ENCODE measurements around the gene ZBTB46. TPM values are rescaled to one million over a fixed set of nuclear protein-coding genes. Genes with fewer than 3 reads are reported as not detected.

Gene ZBTB46
- total RNA-seq, 4 donors from 2014 or later = 1.2 to 6.7 (median 5.7) TPM

GRCh38 chr20:63749597-63750508 lies 81.2 kb downstream of the ZBTB46 start:
- intact Hi-C loops (cut with DNase I; ENCODE audit: low total_unique reads) = no loop called here
- TF ChIP-seq CTCF (IDR thresholded peaks at IDR 0.05) (no peak), POLR2A (IDR thresholded peaks at IDR 0.05) (no peak)
- 92 to 93% methylated on average over 16 of the region's 16 CpGs for WGBS, 2 donors
- H3K4me3 ChIP-seq (ENCODE audit: low read depth, poor library complexity, severe bottlenecking) = no peak overlapping the region
- no peak for DNase-seq (ENCODE audit: low spot score in 2 of 2)

- no peak overlapping the region for H3K4me3 ChIP-seq (ENCODE audit: low read depth, poor library complexity, severe bottlenecking)
- no peak for DNase-seq (ENCODE audit: low spot score in 2 of 2)
- intact Hi-C loops (cut with DNase I; ENCODE audit: low total_unique reads) = no loop called here
- TF ChIP-seq CTCF (IDR thresholded peaks at IDR 0.05) (no peak), POLR2A (IDR thresholded peaks at IDR 0.05) (no peak)
- WGBS, 2 donors = 92 to 95% methylated on average over 11 of the region's 11 CpGs
These were observed 82.2 kb downstream of the ZBTB46 start for GRCh38 chr20:63748934-63749270.

GRCh38 chr20:63748070-63748933 lies 82.8 kb downstream of the ZBTB46 start:
- 81 to 85% methylated on average over 16 of the region's 20 CpGs for WGBS, 2 donors
- DNase-seq (ENCODE audit: low spot score in 2 of 2) = no peak
- H3K4me3 ChIP-seq (ENCODE audit: low read depth, poor library complexity, severe bottlenecking) = no peak overlapping the region
- intact Hi-C loops (cut with DNase I; ENCODE audit: low total_unique reads) = no loop called here
- TF ChIP-seq POLR2A (IDR thresholded peaks at IDR 0.05) = no peak
- no peak for TF ChIP-seq CTCF (IDR thresholded peaks at IDR 0.05)

GRCh38 chr20:63747622-63748069 lies 83.4 kb downstream of the ZBTB46 start:
- TF ChIP-seq CTCF (IDR thresholded peaks at IDR 0.05) (no peak), POLR2A (IDR thresholded peaks at IDR 0.05) (no peak)
- intact Hi-C loops (cut with DNase I; ENCODE audit: low total_unique reads) = no loop called here
- H3K4me3 ChIP-seq (ENCODE audit: low read depth, poor library complexity, severe bottlenecking) = no peak overlapping the region
- no peak for DNase-seq (ENCODE audit: low spot score in 2 of 2)
- WGBS, 2 donors = 68 to 84% methylated on average over 5 to 13 of the region's 13 CpGs

GRCh38 chr20:63746751-63747315 lies 84.2 kb downstream of the ZBTB46 start:
- intact Hi-C loops (cut with DNase I; ENCODE audit: low total_unique reads) = no loop called here
- no peak overlapping the region for H3K4me3 ChIP-seq (ENCODE audit: low read depth, poor library complexity, severe bottlenecking)
- no peak for DNase-seq (ENCODE audit: low spot score in 2 of 2)
- TF ChIP-seq POLR2A (IDR thresholded peaks at IDR 0.05) (no peak), CTCF (IDR thresholded peaks at IDR 0.05) (no peak)
- WGBS, 2 donors = 94% methylated on average over 21 to 36 of the region's 47 CpGs

All from lower leg skin (tissue), 4 donors.